ENCODE data around the gene ATP13A5. TPM values are rescaled to one million over a fixed set of nuclear protein-coding genes. Genes with fewer than 3 reads are reported as not detected.
A peak's percentile ranks its signal among the peaks of the same experiment; 100 is the strongest.

The ATP13A5 gene
- total RNA-seq, 8 experiments from 2014 or later = 0.21 to 0.92 (median 0.49) TPM; not detected in 1

DNA sequence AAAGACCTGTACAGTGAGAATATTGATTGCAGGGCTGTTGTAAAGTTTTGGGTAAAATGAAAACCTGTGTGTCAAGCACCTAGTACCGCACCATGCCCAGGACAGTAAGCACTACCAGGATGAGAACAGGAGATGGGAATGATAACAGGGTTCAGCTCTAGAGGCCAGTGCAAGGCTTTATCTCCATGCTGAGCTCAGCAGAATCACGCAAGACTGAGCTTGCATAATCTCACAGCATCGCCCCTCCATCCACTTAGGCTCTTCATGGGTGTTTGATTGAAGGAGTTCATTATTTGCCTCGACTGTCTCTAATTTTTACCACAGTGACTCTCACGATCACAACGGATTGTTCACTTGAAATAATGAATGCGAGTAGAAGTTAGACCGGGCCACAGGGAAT is 2.9 kb downstream of the ATP13A5 start:
- in situ Hi-C loops (cut with MboI; ENCODE audit: low pct_unique_long_range_greater_than_20kb in 2 of 9, low sequenced_read_pairs in 9 of 9, unreplicated experiment in 9 of 9) = no loop called here
- ATAC-seq (replicated peaks in 6 of 8) = no peak
- 20 to 100% (median 63%) methylated on average over 1 to 8 of the region's 8 CpGs for WGBS, 10 experiments

DNA sequence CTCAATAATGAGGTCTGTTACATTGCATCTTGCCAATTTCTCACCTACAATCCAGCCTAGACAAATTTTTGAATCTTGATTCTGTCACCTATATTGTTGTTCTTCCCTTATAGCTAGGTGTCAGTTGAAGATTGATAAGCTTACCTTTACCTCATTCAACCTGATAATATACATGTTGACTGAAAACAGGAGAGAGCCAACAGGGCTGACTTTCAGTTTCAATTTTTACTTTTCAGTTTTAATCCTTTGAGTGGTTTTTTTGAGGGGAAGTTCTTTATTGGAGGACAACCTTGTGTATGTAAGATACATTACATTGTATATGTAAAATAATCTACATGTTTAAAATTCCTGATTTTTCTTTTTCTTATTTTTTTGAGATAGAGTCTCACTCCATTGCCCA is 5.8 kb downstream of the ATP13A5 start:
- no peak overlapping the region for H3K27ac ChIP-seq
- H3K4me3 ChIP-seq = no peak overlapping the region
- ATAC-seq (replicated peaks in 6 of 8) = no peak
- peaks cover 0 to 4% of the 10 kb centered on the region in 2 donors for H3K4me1 ChIP-seq (replicated peaks in 1 of 2)
- in situ Hi-C loops (cut with MboI; ENCODE audit: low pct_unique_long_range_greater_than_20kb in 2 of 9, low sequenced_read_pairs in 9 of 9, unreplicated experiment in 9 of 9) = no loop called here

More for the DNA sequence above, 2.9 kb downstream of the ATP13A5 start:
- Histone ChIP-seq H3K4me3 (no peak overlapping the region), H3K27ac (no peak overlapping the region), H3K4me1 (replicated peaks in 1 of 2) (peaks cover 0 to 4% of the 10 kb centered on the region in 2 donors)

DNA sequence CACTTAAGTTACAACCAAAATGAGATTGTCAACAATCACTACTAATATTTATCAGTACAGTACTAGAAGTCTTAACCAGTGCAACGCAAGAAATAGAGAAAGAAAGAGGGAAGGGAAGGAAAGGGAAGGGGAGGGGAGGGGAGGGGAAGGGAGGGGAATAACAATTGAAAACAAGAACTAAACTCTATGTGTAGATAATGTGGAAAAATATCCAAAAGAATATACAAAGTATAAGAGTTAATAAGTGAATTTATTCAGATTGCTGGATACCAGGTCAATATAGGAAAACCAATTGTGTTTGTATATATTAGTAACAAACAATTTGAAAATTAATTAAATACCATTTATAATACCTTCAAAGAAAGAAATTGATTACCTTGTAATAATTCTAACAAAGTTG is 10.7 kb downstream of the ATP13A5 start:
- in situ Hi-C loops (cut with MboI; ENCODE audit: low pct_unique_long_range_greater_than_20kb in 2 of 9, low sequenced_read_pairs in 9 of 9, unreplicated experiment in 9 of 9) = no loop called here
- Histone ChIP-seq H3K4me1 (replicated peaks in 1 of 2) (no peaks in the 10 kb centered on the region), H3K27ac (no peak overlapping the region), H3K4me3 (no peak overlapping the region)
- WGBS, 10 experiments = 0 to 100% (median 51%) methylated on average over 1 of the region's 1 CpG; no CpG with 5 or more reads in 6 of the 10 experiments
- no peak for ATAC-seq (replicated peaks in 6 of 8)

DNA sequence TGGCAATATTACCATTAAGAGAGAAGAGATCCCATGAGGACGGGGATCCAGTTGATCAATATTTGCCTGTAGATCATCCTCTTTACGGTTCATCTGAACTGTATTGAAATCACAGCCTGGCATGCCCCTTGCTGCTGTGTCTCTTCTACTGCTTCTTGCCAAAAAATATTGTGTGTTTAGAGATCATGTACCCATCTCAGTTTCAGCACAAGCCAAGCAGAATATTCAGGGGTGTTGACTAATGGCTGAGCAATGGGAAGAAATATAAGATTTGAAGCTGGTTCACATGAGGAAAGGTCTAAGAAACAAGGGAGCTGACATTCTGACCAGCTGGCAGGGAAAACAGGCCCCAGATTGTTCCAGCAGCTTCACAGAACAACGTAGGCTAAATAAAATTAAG is 21.3 kb downstream of the ATP13A5 start:
- H3K4me1 ChIP-seq (replicated peaks in 1 of 2) = no peaks in the 10 kb centered on the region
- no peak overlapping the region for H3K4me3 ChIP-seq
- no peak for ATAC-seq (replicated peaks in 6 of 8)
- no peak overlapping the region for H3K27ac ChIP-seq
- 14 to 100% (median 57%) methylated on average over 1 to 3 of the region's 3 CpGs; no CpG with 5 or more reads in 1 of the 10 experiments for WGBS, 10 experiments
- in situ Hi-C loops (cut with MboI; ENCODE audit: low pct_unique_long_range_greater_than_20kb in 2 of 9, low sequenced_read_pairs in 9 of 9, unreplicated experiment in 9 of 9) = no loop called here

DNA sequence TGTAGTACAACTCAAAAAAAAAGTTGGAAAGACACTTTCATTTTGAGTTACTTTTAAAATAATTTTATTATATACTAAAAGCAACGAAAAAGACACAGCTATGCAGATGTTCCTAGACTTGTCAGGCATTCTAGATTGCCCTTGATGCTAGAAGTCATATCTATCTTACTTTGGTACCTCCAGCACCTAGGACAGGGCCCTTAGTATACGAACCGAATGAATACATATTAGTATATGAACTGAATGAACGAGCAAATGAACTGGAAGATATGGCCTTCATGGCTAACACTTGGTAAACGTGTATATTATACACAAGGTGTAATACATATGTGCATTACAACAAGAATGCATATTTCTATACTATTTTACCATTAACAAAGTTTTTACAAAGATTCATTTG is 24.1 kb downstream of the ATP13A5 start:
- Histone ChIP-seq H3K4me3 (no peak overlapping the region), H3K27ac (no peak overlapping the region), H3K4me1 (replicated peaks in 1 of 2) (peaks cover 0 to 5% of the 10 kb centered on the region in 2 donors)
- WGBS, 10 experiments = 8 to 91% (median 60%) methylated on average over 3 to 5 of the region's 5 CpGs
- in situ Hi-C loops (cut with MboI; ENCODE audit: low pct_unique_long_range_greater_than_20kb in 2 of 9, low sequenced_read_pairs in 9 of 9, unreplicated experiment in 9 of 9) = no loop called here
- ATAC-seq (replicated peaks in 6 of 8) = no peak

DNA sequence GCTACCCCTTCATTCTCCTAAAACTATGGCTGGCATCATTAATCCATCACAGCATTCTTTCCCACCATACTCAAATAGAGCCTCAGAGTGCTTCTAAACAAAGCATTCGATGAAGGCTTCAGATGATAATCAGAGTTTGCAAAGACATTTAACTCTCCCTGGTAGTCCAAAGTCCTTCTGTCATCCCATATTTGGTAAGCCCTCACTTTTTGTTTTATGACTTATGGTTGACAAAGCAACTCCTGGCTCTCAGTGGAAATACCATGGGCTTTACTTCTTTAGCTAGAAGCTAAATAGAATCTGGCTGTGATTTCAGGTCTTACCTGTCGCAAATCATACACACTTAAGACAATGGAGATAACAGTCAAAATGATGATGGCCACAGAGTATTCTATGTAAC is 27.8 kb downstream of the ATP13A5 start:
- 0 to 100% (median 70%) methylated on average over 1 to 2 of the region's 2 CpGs; no CpG with 5 or more reads in 1 of the 10 experiments for WGBS, 10 experiments
- no peak for ATAC-seq (replicated peaks in 6 of 8)
- Histone ChIP-seq H3K4me3 (no peak overlapping the region), H3K4me1 (replicated peaks in 1 of 2) (peaks cover 18 to 22% of the 10 kb centered on the region in 2 donors), H3K27ac (no peak overlapping the region)
- in situ Hi-C loops (cut with MboI; ENCODE audit: low pct_unique_long_range_greater_than_20kb in 2 of 9, low sequenced_read_pairs in 9 of 9, unreplicated experiment in 9 of 9) = no loop called here

DNA sequence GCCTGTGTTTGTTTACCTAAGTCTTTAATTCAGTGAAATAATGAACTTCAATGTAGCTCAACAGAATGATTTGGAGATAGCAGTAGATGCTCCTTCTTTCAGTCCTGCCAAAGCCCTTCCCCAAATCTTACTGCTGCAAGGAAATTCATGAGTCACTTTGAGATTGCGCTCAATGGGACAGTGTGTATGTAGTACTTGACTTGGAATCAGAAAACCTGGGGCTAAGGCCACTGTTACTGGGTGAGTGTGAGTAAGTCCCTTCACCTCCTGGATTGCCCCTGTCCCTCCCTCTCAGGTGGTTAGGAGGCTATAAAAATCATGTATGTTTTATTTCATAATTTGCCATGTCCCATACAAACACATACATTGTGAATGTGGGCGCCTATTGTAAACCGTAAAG is 29.9 kb downstream of the ATP13A5 start:
- H3K27ac ChIP-seq = no peak overlapping the region
- in situ Hi-C loops (cut with MboI; ENCODE audit: low pct_unique_long_range_greater_than_20kb in 2 of 9, low sequenced_read_pairs in 9 of 9, unreplicated experiment in 9 of 9) = no loop called here

DNA sequence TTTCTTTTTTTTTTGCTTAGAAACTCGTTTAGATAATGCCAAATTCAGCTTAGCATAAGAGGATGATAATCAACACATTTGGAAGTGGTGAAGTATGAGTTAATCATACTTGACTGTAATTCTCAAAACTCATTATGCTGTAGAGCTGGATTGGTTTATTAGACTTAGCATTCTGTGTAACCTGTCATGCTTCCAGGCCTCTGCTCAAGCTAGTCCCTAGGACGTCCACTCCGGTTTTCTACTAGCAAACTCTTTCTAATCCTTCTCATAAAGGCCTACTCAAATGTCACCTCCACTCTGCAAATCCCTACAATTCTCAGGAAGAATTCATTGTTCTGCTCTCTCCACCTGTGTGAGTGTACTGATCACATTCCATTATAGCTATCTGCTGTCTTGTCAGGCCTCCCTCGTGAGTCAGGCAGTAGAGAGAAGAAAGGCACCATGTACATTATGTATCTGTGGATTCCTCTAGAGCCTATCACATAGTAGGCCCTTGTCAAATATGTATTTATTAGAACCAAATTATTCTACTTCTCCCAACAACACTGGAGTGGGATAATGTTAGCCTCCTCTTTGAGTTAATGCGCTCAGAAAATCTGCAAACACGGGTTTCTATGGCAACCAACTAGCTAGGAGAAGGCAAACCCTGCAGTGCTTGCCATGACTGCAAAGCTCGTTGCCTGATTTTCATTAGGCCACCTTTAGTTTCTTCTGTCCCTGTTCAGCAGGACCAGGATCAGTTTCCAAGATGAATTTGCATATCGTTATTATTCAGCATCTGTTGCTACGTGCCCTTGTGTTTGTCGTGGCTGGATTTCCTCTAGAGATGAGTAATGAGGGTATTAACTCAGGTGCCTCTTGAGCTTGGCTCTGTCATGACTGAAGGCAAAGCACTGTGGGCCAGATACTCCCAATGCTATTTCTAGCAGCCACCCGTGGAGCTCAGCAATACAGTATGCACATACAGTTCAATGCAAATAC is 30.7 kb downstream of the ATP13A5 start:
- WGBS, 10 experiments = 3 to 50% (median 19%) methylated on average over 2 to 10 of the region's 11 CpGs
- Histone ChIP-seq H3K4me1 (replicated peaks in 1 of 2) (peaks cover 25 to 30% of the 10 kb centered on the region in 2 donors), H3K4me3 (peak overlapping the region in 1 of 5 donors; percentile 2), H3K27ac (peak overlapping the region in 1 of 2 donors; percentile 20)
- peak; percentile 90 to 98 (median 94) for ATAC-seq (replicated peaks in 6 of 8)
- in situ Hi-C loops (cut with MboI; ENCODE audit: low pct_unique_long_range_greater_than_20kb in 2 of 9, low sequenced_read_pairs in 9 of 9, unreplicated experiment in 9 of 9) = no loop called here

More for the DNA sequence above, 29.9 kb downstream of the ATP13A5 start:
- peak in 3 of 8 experiments; percentile 10 to 36 (median 33) for ATAC-seq (replicated peaks in 6 of 8)
- Histone ChIP-seq H3K4me3 (no peak overlapping the region), H3K4me1 (replicated peaks in 1 of 2) (peaks cover 18 to 24% of the 10 kb centered on the region in 2 donors)
- 8 to 80% (median 55%) methylated on average over 1 to 3 of the region's 3 CpGs; no CpG with 5 or more reads in 2 of the 10 experiments for WGBS, 10 experiments

DNA sequence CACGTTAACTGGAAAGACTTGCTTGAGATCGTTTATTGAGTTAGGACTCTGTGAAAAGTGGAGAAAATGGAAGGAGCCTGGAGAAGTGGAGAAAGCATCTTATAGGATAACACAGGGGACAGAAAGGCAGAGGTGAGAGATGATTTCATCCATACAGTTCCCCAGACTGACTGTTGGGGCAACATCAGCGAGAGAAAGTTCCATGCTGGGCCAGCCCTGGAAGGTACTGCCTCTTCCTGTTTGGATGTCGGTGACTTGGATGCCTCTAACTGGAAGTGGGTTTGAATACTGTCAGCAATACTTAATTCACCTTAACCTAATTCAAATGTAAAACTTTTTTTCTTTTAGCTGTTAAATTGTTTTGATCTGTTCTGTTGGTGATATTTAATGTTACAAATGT is 32.3 kb downstream of the ATP13A5 start:
- H3K27ac ChIP-seq = no peak overlapping the region
- H3K4me1 ChIP-seq (replicated peaks in 1 of 2) = peaks cover 33 to 38% of the 10 kb centered on the region in 2 donors
- WGBS, 10 experiments = 20 to 83% (median 62%) methylated on average over 1 to 4 of the region's 4 CpGs; no CpG with 5 or more reads in 2 of the 10 experiments
- no peak overlapping the region for H3K4me3 ChIP-seq
- in situ Hi-C loops (cut with MboI; ENCODE audit: low pct_unique_long_range_greater_than_20kb in 2 of 9, low sequenced_read_pairs in 9 of 9, unreplicated experiment in 9 of 9) = no loop called here
- no peak for ATAC-seq (replicated peaks in 6 of 8)

DNA sequence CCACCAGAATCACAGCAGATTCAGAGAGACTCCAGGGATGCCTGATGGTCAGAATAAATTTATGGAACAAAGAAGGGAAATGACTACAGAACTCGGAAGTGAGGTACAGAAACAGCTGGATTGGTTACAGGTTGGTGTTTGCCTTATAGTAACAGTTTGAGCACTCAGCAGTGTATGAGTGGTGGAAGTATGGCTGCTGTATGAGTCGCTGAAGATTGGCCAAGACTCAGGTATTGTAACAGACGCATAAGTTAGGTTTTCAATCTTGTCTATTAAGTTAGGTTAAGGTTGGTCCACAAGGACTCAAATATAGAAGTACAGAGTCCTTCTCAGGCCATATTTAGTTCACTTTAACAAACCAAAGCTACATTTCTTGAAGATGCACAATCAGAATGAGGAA is 33.1 kb downstream of the ATP13A5 start:
- no peak for ATAC-seq (replicated peaks in 6 of 8)
- Histone ChIP-seq H3K27ac (no peak overlapping the region), H3K4me1 (replicated peaks in 1 of 2) (peaks cover 33 to 34% of the 10 kb centered on the region in 2 donors), H3K4me3 (no peak overlapping the region)
- 0 to 100% (median 40%) methylated on average over 1 to 3 of the region's 3 CpGs for WGBS, 10 experiments
- in situ Hi-C loops (cut with MboI; ENCODE audit: low pct_unique_long_range_greater_than_20kb in 2 of 9, low sequenced_read_pairs in 9 of 9, unreplicated experiment in 9 of 9) = no loop called here

DNA sequence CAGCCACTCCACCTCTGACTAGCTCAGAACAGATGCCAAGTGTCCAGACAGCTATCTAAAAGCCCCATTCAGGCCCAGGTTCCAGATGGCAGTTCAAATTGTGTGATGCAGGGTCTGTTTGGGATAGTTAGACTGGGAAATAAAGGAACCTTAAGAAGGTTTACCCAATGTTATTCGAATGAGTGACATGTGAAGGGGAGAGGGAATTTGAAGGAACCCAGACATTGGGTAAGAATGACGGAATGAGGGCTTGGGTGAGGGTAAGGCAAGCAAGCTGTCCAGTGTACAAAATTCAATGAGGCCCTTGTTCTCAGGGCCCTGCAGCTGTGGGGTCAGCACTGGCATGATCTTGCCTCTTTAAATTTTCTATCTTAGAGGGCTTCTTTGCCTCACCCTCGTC is 34.1 kb downstream of the ATP13A5 start:
- H3K4me1 ChIP-seq (replicated peaks in 1 of 2) = peaks cover 33 to 34% of the 10 kb centered on the region in 2 donors
- WGBS, 10 experiments = 0 to 78% (median 62%) methylated on average over 1 to 3 of the region's 3 CpGs; no CpG with 5 or more reads in 4 of the 10 experiments
- H3K4me3 ChIP-seq = no peak overlapping the region
- in situ Hi-C loops (cut with MboI; ENCODE audit: low pct_unique_long_range_greater_than_20kb in 2 of 9, low sequenced_read_pairs in 9 of 9, unreplicated experiment in 9 of 9) = no loop called here
- no peak for ATAC-seq (replicated peaks in 6 of 8)
- H3K27ac ChIP-seq = no peak overlapping the region

DNA sequence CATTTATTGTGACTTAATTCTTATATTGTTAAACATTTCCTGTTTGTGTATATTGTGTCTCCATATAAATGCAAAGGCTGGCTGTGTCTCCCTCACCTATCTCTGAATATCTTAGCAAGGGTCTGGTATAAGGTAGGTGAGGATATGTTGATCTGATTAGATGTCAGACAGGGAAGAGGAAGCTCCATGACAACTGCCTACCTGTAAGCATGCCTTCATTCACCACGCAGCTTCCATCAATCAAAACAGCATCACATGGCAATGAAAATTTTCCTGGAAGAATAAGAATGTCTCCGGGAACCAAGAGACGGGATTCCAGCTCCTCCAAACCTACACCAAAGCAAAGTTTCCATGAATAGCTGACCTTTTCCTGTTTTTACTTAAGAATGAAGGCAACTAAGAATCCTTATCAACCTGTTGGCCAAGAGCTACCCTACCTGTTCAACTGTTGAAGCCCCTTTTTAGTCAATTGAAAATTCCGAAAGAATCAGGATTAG is 34.8 kb downstream of the ATP13A5 start:
- Histone ChIP-seq H3K27ac (no peak overlapping the region), H3K4me1 (replicated peaks in 1 of 2) (peaks cover 29 to 30% of the 10 kb centered on the region in 2 donors), H3K4me3 (no peak overlapping the region)
- in situ Hi-C loops (cut with MboI; ENCODE audit: low pct_unique_long_range_greater_than_20kb in 2 of 9, low sequenced_read_pairs in 9 of 9, unreplicated experiment in 9 of 9) = no loop called here
- no peak for ATAC-seq (replicated peaks in 6 of 8)
- 0 to 100% (median 53%) methylated on average over 1 to 4 of the region's 4 CpGs; no CpG with 5 or more reads in 6 of the 10 experiments for WGBS, 10 experiments

DNA sequence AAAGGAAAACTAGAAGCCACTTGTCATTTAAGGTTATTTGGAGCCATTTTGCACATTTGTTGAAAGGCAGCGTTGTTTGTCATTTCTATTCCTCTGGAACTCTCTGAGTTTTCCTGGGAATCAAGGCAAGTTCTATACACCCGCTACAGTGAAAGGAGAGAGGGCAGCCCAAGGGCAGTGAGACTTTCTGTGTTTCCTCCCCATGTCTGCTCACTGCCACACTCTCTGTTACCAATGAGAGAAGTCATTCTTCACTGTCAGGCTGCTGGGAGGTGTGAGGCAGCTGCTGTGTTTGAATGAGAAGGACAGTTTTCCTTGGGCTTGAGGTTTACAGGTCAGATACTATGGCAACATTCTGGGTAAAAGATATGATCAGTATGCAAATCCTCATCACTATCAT is 36.0 kb downstream of the ATP13A5 start:
- peak in 5 of 8 experiments; percentile 97 to 99 (median 99) for ATAC-seq (replicated peaks in 6 of 8)
- in situ Hi-C loops (cut with MboI; ENCODE audit: low pct_unique_long_range_greater_than_20kb in 2 of 9, low sequenced_read_pairs in 9 of 9, unreplicated experiment in 9 of 9) = no loop called here
- 0 to 40% (median 32%) methylated on average over 1 to 2 of the region's 2 CpGs; no CpG with 5 or more reads in 3 of the 10 experiments for WGBS, 10 experiments
- peaks cover 18% of the 10 kb centered on the region in 2 donors for H3K4me1 ChIP-seq (replicated peaks in 1 of 2)
- no peak overlapping the region for H3K4me3 ChIP-seq
- H3K27ac ChIP-seq = no peak overlapping the region

Data from motor neuron (in vitro differentiated cells).